ENCODE measurements around the gene VTI1A.

VTI1A gene

DNA sequence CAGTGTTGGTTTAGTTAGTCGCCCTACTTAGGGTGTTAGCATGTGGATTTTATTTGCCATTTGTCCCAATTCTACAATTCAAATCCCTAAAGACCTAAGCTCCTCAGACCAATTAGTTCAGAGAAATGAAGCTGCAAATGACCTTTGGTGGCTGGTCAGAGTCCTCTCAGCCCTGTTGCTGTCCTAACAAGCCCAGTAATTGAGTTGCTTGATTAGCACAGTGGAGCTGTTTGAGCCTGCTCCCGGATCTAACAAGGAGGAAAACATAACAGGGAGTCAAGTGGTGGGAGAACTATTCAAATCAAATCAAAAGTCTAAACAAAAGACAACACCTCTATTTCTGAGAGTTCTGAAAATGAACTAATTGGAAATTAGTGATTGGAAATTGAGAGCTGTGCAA, 22.4 kb upstream of the VTI1A start:
- Histone ChIP-seq H3K36me3 (ENCODE audit: control insufficient read depth in 2 of 2, insufficient read depth in 2 of 2, low read length in 2 of 2) (peaks cover 75 to 82% of the 10 kb centered on the region in 2 donors), H3K4me1 (ENCODE audit: control insufficient read depth in 2 of 2, insufficient read depth in 2 of 2, low read length in 2 of 2) (no peaks in the 10 kb centered on the region), H3K4me3 (ENCODE audit: low read length in 2 of 2) (no peak overlapping the region), H3K9me3 (ENCODE audit: control insufficient read depth in 2 of 2, low read length in 2 of 2) (no peaks in the 10 kb centered on the region), H3K9ac (ENCODE audit: low read depth in 1 of 2, low read length in 2 of 2) (no peak overlapping the region), H3K27ac (ENCODE audit: low read depth in 2 of 2, low read length in 2 of 2) (no peak overlapping the region), H3K27me3 (ENCODE audit: control insufficient read depth in 2 of 2, insufficient read depth in 2 of 2, low read length in 2 of 2) (no peaks in the 10 kb centered on the region)

GRCh38 chr10:112426111-112426510, 20.9 kb upstream of the VTI1A start:
- peaks cover 77 to 86% of the 10 kb centered on the region in 2 donors for H3K36me3 ChIP-seq (ENCODE audit: control insufficient read depth in 2 of 2, insufficient read depth in 2 of 2, low read length in 2 of 2)

GRCh38 chr10:112429147-112429546, 17.9 kb upstream of the VTI1A start:
- H3K4me1 ChIP-seq (ENCODE audit: control insufficient read depth in 2 of 2, insufficient read depth in 2 of 2, low read length in 2 of 2) = no peaks in the 10 kb centered on the region
- peaks cover 80 to 85% of the 10 kb centered on the region in 2 donors for H3K36me3 ChIP-seq (ENCODE audit: control insufficient read depth in 2 of 2, insufficient read depth in 2 of 2, low read length in 2 of 2)
- H3K4me3 ChIP-seq (ENCODE audit: low read length in 2 of 2) = no peak overlapping the region
- no peaks in the 10 kb centered on the region for H3K27me3 ChIP-seq (ENCODE audit: control insufficient read depth in 2 of 2, insufficient read depth in 2 of 2, low read length in 2 of 2)
- H3K9ac ChIP-seq (ENCODE audit: low read depth in 1 of 2, low read length in 2 of 2) = peak overlapping the region in 1 of 2 donors; percentile 18
- H3K9me3 ChIP-seq (ENCODE audit: control insufficient read depth in 2 of 2, low read length in 2 of 2) = no peaks in the 10 kb centered on the region
- H3K27ac ChIP-seq (ENCODE audit: low read depth in 2 of 2, low read length in 2 of 2) = no peak overlapping the region

More at GRCh38 chr10:112426111-112426510, 20.9 kb upstream of the VTI1A start:
- Histone ChIP-seq H3K9me3 (ENCODE audit: control insufficient read depth in 2 of 2, low read length in 2 of 2) (no peaks in the 10 kb centered on the region), H3K27me3 (ENCODE audit: control insufficient read depth in 2 of 2, insufficient read depth in 2 of 2, low read length in 2 of 2) (no peaks in the 10 kb centered on the region), H3K4me1 (ENCODE audit: control insufficient read depth in 2 of 2, insufficient read depth in 2 of 2, low read length in 2 of 2) (no peaks in the 10 kb centered on the region), H3K4me3 (ENCODE audit: low read length in 2 of 2) (no peak overlapping the region), H3K27ac (ENCODE audit: low read depth in 2 of 2, low read length in 2 of 2) (no peak overlapping the region), H3K9ac (ENCODE audit: low read depth in 1 of 2, low read length in 2 of 2) (no peak overlapping the region)

DNA sequence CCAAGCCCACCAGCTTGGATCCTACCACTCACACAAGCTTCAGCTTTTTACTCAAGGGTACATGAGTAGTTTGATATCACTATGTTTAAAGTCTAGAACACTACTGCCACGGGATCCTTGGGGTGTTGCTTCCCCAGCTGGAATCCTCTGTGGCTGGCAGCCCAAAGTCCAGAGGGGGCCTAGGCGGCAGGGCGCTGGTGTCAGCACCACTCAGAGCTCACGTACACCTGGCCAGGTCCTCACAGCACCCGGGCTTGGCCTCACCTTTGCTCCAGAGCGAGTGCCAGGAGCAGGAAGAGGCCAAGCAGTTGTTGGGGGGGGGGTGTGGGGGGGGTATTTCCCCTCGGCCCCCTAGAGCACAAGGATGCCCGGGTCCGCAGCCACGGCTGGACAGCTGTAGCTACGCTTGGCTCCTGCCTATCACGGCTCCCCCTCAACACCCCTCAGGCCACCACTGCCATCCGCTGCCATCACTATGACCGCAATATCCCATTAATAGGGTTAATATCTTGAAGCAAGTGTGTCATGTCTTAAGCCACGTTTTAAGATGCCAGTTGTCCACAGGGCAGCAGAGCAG, 17.3 kb upstream of the VTI1A start:
- Histone ChIP-seq H3K27ac (ENCODE audit: low read depth in 2 of 2, low read length in 2 of 2) (no peak overlapping the region), H3K27me3 (ENCODE audit: control insufficient read depth in 2 of 2, insufficient read depth in 2 of 2, low read length in 2 of 2) (no peaks in the 10 kb centered on the region), H3K36me3 (ENCODE audit: control insufficient read depth in 2 of 2, insufficient read depth in 2 of 2, low read length in 2 of 2) (peaks cover 79% of the 10 kb centered on the region in 2 donors), H3K4me3 (ENCODE audit: low read length in 2 of 2) (no peak overlapping the region), H3K4me1 (ENCODE audit: control insufficient read depth in 2 of 2, insufficient read depth in 2 of 2, low read length in 2 of 2) (no peaks in the 10 kb centered on the region), H3K9ac (ENCODE audit: low read depth in 1 of 2, low read length in 2 of 2) (peak overlapping the region in 1 of 2 donors; percentile 18), H3K9me3 (ENCODE audit: control insufficient read depth in 2 of 2, low read length in 2 of 2) (no peaks in the 10 kb centered on the region)

GRCh38 chr10:112433136-112433535, 13.9 kb upstream of the VTI1A start:
- no peaks in the 10 kb centered on the region for H3K27me3 ChIP-seq (ENCODE audit: control insufficient read depth in 2 of 2, insufficient read depth in 2 of 2, low read length in 2 of 2)
- H3K9me3 ChIP-seq (ENCODE audit: control insufficient read depth in 2 of 2, low read length in 2 of 2) = no peaks in the 10 kb centered on the region
- peaks cover 63 to 67% of the 10 kb centered on the region in 2 donors for H3K36me3 ChIP-seq (ENCODE audit: control insufficient read depth in 2 of 2, insufficient read depth in 2 of 2, low read length in 2 of 2)
- H3K4me3 ChIP-seq (ENCODE audit: low read length in 2 of 2) = no peak overlapping the region
- H3K9ac ChIP-seq (ENCODE audit: low read depth in 1 of 2, low read length in 2 of 2) = no peak overlapping the region
- H3K27ac ChIP-seq (ENCODE audit: low read depth in 2 of 2, low read length in 2 of 2) = no peak overlapping the region
- H3K4me1 ChIP-seq (ENCODE audit: control insufficient read depth in 2 of 2, insufficient read depth in 2 of 2, low read length in 2 of 2) = no peaks in the 10 kb centered on the region

- Histone ChIP-seq H3K9me3 (ENCODE audit: control insufficient read depth in 2 of 2, low read length in 2 of 2) (no peaks in the 10 kb centered on the region), H3K36me3 (ENCODE audit: control insufficient read depth in 2 of 2, insufficient read depth in 2 of 2, low read length in 2 of 2) (peaks cover 56 to 58% of the 10 kb centered on the region in 2 donors), H3K27me3 (ENCODE audit: control insufficient read depth in 2 of 2, insufficient read depth in 2 of 2, low read length in 2 of 2) (no peaks in the 10 kb centered on the region)
These were observed 11.9 kb upstream of the VTI1A start for GRCh38 chr10:112434988-112435619.

GRCh38 chr10:112438356-112438755, 8.7 kb upstream of the VTI1A start:
- Histone ChIP-seq H3K4me1 (ENCODE audit: control insufficient read depth in 2 of 2, insufficient read depth in 2 of 2, low read length in 2 of 2) (no peaks in the 10 kb centered on the region), H3K4me3 (ENCODE audit: low read length in 2 of 2) (no peak overlapping the region), H3K36me3 (ENCODE audit: control insufficient read depth in 2 of 2, insufficient read depth in 2 of 2, low read length in 2 of 2) (peaks cover 46 to 54% of the 10 kb centered on the region in 2 donors), H3K27me3 (ENCODE audit: control insufficient read depth in 2 of 2, insufficient read depth in 2 of 2, low read length in 2 of 2) (no peaks in the 10 kb centered on the region), H3K9me3 (ENCODE audit: control insufficient read depth in 2 of 2, low read length in 2 of 2) (no peaks in the 10 kb centered on the region), H3K9ac (ENCODE audit: low read depth in 1 of 2, low read length in 2 of 2) (no peak overlapping the region), H3K27ac (ENCODE audit: low read depth in 2 of 2, low read length in 2 of 2) (no peak overlapping the region)

More at GRCh38 chr10:112434988-112435619, 11.9 kb upstream of the VTI1A start:
- Histone ChIP-seq H3K4me1 (ENCODE audit: control insufficient read depth in 2 of 2, insufficient read depth in 2 of 2, low read length in 2 of 2) (no peaks in the 10 kb centered on the region), H3K9ac (ENCODE audit: low read depth in 1 of 2, low read length in 2 of 2) (no peak overlapping the region), H3K4me3 (ENCODE audit: low read length in 2 of 2) (no peak overlapping the region), H3K27ac (ENCODE audit: low read depth in 2 of 2, low read length in 2 of 2) (no peak overlapping the region)

DNA sequence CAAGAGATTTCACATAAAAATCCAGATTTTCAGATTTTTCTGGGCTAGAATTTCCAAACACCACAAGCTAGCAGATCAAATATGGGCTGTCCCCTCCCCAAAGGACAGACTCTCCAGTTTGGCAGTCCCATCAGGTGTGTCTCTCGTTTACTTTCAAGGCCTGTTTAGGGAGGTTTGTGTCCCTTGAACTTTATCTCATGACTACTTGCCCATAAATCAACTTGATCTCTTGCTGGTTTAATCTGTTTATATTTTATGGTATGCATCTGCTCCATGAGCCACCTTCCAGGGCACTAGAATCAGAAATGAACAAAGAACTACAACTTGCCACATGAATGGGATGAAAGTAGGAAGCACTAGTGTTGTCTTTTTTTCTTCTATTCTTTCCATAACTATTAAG, 5.5 kb upstream of the VTI1A start:
- Histone ChIP-seq H3K4me1 (ENCODE audit: control insufficient read depth in 2 of 2, insufficient read depth in 2 of 2, low read length in 2 of 2) (no peaks in the 10 kb centered on the region), H3K27me3 (ENCODE audit: control insufficient read depth in 2 of 2, insufficient read depth in 2 of 2, low read length in 2 of 2) (no peaks in the 10 kb centered on the region), H3K27ac (ENCODE audit: low read depth in 2 of 2, low read length in 2 of 2) (no peak overlapping the region), H3K9ac (ENCODE audit: low read depth in 1 of 2, low read length in 2 of 2) (no peak overlapping the region), H3K36me3 (ENCODE audit: control insufficient read depth in 2 of 2, insufficient read depth in 2 of 2, low read length in 2 of 2) (peaks cover 30 to 49% of the 10 kb centered on the region in 2 donors), H3K4me3 (ENCODE audit: low read length in 2 of 2) (no peak overlapping the region), H3K9me3 (ENCODE audit: control insufficient read depth in 2 of 2, low read length in 2 of 2) (no peaks in the 10 kb centered on the region)

GRCh38 chr10:112442063-112442462, 5.0 kb upstream of the VTI1A start:
- Histone ChIP-seq H3K36me3 (ENCODE audit: control insufficient read depth in 2 of 2, insufficient read depth in 2 of 2, low read length in 2 of 2) (peaks cover 29 to 44% of the 10 kb centered on the region in 2 donors), H3K27me3 (ENCODE audit: control insufficient read depth in 2 of 2, insufficient read depth in 2 of 2, low read length in 2 of 2) (no peaks in the 10 kb centered on the region), H3K9ac (ENCODE audit: low read depth in 1 of 2, low read length in 2 of 2) (no peak overlapping the region), H3K4me3 (ENCODE audit: low read length in 2 of 2) (no peak overlapping the region), H3K9me3 (ENCODE audit: control insufficient read depth in 2 of 2, low read length in 2 of 2) (no peaks in the 10 kb centered on the region), H3K4me1 (ENCODE audit: control insufficient read depth in 2 of 2, insufficient read depth in 2 of 2, low read length in 2 of 2) (no peaks in the 10 kb centered on the region), H3K27ac (ENCODE audit: low read depth in 2 of 2, low read length in 2 of 2) (no peak overlapping the region)

DNA sequence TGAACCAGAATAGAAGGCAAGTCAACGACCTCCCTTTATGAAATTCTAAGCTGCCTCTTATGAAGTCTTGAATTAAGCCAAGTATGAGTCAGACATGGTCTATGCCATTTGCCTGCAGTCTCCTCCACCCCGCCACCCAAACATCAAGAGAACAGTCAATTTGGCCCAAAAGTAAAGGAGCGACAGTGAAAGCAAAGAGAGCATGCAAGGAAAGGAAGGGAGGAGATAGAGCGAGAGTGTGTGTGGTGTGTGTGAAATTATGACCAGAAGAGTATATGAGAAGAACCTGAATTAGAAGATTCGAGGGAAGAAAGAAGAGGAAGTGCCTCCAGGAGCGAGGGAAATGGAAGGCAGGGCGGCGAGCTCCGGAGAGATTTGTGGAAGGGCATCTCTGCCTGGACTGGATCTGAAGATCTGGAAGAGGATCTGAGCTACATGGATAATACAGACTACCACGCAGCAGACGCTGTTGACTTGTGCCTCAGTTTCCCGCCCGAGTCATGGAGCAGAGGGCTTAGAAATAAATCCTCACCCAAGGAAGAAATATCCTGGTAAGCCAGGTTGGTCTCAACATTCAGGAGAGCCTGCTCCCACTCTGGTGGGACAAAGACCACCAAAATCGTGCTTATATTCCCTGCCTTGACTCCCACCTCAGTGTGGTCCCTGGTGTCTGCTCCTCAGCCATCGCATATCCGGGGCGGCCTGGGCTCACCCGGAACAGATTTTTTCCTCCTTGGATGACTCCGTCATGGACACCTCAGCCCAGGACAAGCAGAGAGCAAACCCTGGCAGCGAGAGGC, 760 bp upstream of the VTI1A start:
- Histone ChIP-seq H3K36me3 (ENCODE audit: control insufficient read depth in 2 of 2, insufficient read depth in 2 of 2, low read length in 2 of 2) (peaks cover 9 to 21% of the 10 kb centered on the region in 2 donors), H3K4me3 (ENCODE audit: low read length in 2 of 2) (peak overlapping the region; percentile 87 to 99), H3K4me1 (ENCODE audit: control insufficient read depth in 2 of 2, insufficient read depth in 2 of 2, low read length in 2 of 2) (peaks cover 7 to 12% of the 10 kb centered on the region in 2 donors), H3K27me3 (ENCODE audit: control insufficient read depth in 2 of 2, insufficient read depth in 2 of 2, low read length in 2 of 2) (no peaks in the 10 kb centered on the region), H3K27ac (ENCODE audit: low read depth in 2 of 2, low read length in 2 of 2) (peak overlapping the region; percentile 83 to 84), H3K9ac (ENCODE audit: low read depth in 1 of 2, low read length in 2 of 2) (peak overlapping the region; percentile 91 to 96), H3K9me3 (ENCODE audit: control insufficient read depth in 2 of 2, low read length in 2 of 2) (no peaks in the 10 kb centered on the region)
